Tracheal epithelial cell (primary cell): ENCODE data around the gene CFAP74. TPM values are rescaled to one million over a fixed set of nuclear protein-coding genes. Genes with fewer than 3 reads are reported as not detected.

Experiments used
- total RNA-seq: library from RNA; depleted of rRNA; stranded (reverse); fragments of >200 nt; gene quantifications from 2 replicates; pipeline ENCODE4 v1.2.1, GENCODE V29; 2014

The CFAP74 gene
- not detected in 2 replicates for total RNA-seq

GRCh38 chr1:2003541-2004131 is at the start of gene CFAP74:
TSS of gene CFAP74 (minus strand) at chr1:2003786. CDS start at chr1:1990956, 12,830 bp downstream.

GRCh38 chr1:2049718-2050431 is 46.3 kb upstream of the CFAP74 start, which contains the start of gene PRKCZ:
TSS of gene PRKCZ (plus strand) at chr1:2050411. CDS start at chr1:2050631, 220 bp downstream.

GRCh38 chr1:2019172-2019543 is 15.6 kb upstream of the CFAP74 start, which contains the start of gene GABRD:
TSS of gene GABRD (plus strand) at chr1:2019345. CDS start at chr1:2019424, 79 bp downstream.

DNA sequence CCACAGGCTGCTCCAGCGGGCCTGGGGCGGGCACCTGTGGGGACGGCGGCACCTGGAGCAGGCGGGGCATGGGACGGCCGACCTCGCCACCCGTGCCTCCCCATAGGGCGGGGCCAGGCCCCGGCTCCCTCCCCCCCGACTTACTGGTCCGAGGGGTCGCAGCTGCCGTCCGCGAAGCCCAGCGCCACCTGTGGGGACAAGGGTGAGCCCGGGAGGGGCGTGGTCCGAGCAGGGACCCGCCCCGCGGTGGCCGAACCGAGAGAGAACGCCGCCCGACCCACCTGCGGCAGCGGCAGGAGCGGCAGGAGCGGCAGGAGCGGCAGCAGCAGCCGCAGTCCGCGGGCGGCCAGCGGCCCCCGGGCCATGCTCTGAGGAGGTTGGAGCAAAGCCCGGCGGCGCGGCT is 84.7 kb downstream of the CFAP74 start, which contains the start of gene TMEM52:
TMEM52 (minus strand) TSS at position 379 of the 403 bp plus-strand sequence; CDS start at position 365, 14 bp downstream.

DNA sequence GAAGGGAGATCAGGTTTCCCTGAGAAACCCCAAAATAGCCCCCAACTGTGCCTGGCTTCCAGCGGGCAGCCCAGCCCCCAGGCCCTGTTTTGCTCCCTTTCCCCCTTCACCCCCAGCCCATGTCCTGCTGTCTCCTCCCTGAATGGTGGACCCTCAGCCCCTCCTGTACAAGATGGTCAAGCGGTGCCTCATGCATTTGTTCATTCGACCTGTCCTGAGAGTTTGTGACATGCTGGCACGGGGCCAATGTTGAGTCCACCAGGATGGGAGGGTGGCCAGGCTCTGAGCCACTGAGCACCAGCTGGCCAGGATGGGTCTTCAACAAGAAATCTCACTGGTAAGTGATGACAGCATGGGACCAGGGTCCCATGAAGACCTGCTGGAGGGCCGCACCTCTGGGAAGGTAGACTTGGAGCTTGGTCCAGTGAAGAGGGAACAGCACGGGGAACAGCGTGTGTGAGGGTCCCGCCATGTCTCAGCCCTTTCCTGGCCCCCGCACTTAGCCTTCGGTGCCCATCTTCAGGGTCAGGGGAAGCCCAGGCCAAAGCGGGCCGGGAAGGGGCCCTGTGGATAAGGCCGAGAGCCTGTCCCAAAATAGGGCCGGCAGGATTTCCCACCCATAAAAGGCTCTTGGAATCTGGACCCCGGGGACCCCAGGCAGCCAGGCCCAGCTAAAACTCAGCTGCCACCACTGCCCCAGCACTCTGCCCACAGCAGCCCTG is 88.5 kb downstream of the CFAP74 start, which contains the start of gene CALML6:
CALML6 (plus strand) TSS at position 290 of the 722 bp plus-strand sequence; CDS start at position 311, 21 bp downstream.

DNA sequence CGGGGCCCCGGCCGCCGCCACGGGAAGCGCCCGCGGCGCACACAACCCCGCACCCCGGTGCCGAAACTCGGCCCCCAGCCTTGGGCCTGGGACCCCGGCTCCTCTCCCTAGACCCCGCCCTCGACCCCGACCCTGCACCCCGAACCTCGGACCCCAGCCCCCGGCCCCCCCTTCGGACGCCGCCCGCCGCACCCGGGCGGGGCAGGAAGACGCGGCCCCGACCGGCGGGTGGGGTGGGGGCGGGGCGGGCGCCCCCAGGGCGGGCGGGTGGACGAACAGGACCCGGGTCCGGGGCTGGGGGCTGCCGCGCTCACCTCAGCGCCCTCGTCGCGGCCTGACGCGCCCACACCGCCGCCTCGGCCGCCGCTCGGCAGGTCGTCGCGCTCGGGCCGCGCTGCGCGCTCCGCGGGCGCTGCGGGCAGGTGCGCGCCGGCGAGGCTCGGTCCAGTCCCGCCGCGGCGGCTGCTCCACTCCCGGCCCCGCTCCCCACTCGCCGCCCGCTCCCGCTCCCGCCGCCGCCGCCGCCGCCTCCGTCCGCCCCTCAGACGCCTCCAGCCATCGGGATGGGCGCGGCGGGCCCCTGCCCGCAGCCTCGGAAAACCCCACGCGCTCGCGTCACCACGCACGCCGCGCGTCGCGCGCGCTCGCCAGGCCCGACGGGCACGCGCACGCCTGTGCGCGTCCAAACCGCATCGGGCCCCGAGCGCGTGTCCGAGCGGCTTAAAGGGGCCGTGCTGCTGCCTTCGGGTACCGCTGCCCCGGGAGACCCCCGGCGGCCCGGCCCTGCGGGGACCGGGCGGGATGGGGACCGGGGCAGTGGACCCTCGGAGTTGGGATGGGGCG is 112.9 kb downstream of the CFAP74 start, which contains the start of gene GNB1:
GNB1 (minus strand) TSS at position 582 of the 843 bp plus-strand sequence. CDS start 65,634 bp downstream, outside the sequence.

Other genes starting within 250 kb of the CFAP74 start
- 44.8 and 46.5 TPM in 2 replicates for gene NADK, start 225.3 kb downstream of the CFAP74 start, total RNA-seq
- gene GNB1, start 112.7 kb downstream of the CFAP74 start, total RNA-seq: 91.6 and 113 TPM in 2 replicates
- 0.43 TPM in 1 of 2 replicates, not detected in the other for gene CALML6, start 88.5 kb downstream of the CFAP74 start, total RNA-seq
- gene TMEM52, start 84.5 kb downstream of the CFAP74 start, total RNA-seq: 1.9 and 8.5 TPM in 2 replicates
- 0.24 TPM in 1 of 2 replicates, not detected in the other for gene GABRD, start 15.6 kb upstream of the CFAP74 start, total RNA-seq
- 30.5 and 33.7 TPM in 2 replicates for gene PRKCZ, start 46.6 kb upstream of the CFAP74 start, total RNA-seq
- 29.2 and 38.4 TPM in 2 replicates for gene FAAP20, start 191.0 kb upstream of the CFAP74 start, total RNA-seq
- gene SKI, start 224.5 kb upstream of the CFAP74 start, total RNA-seq: 16.1 and 19.8 TPM in 2 replicates